GM12891 (cell line): ENCODE measurements around the gene EXOC4.

Source experiments
- POLR2A ChIP-seq: IDR thresholded peaks from 2 replicates; pipeline ENCODE4 v1.6.1; 2011; ENCODE audit warnings: low read depth, low read length, control low read depth
- POLR2AphosphoS5 ChIP-seq: IDR thresholded peaks from 2 replicates; pipeline ENCODE4 v1.6.1; 2011; ENCODE audit warnings: low read depth, low read length, control low read depth
- SPI1 ChIP-seq: IDR thresholded peaks from 2 replicates; pipeline ENCODE4 v1.6.1; 2011; ENCODE audit warnings: low read depth, low read length, control low read depth
- TAF1 ChIP-seq: IDR thresholded peaks from 2 replicates; pipeline ENCODE4 v1.6.1; 2011; ENCODE audit warnings: low read depth, low read length, control low read depth

DNA sequence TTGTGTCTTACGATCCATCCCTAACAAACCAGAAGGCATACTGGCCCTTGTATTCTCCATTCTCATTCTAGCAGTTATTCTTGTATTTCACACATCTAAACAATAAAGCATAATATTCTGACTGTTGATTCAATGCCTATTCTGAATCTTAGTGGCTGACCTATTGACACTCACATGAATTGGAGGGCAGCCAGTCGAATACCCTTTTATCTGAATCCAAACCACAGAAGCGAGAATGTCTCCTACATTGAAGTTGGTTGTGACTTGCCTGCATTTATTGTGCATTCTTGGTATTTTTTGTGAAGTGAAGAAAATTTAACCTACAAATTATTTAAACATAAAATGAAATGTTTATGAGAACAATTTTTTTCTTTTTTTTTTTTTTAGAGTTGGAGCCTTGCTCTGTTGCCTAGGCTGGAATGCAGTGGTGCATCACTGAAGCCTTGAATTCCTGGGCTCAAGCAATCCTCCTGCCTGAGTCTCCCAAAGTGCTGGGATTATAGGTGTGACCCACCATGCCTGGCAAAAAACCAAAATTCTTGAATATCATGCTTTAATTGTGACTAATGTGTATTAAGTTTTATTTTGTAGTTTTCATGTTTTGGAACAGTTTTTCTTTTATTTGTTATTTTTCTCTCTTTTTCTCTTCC is 22.7 kb downstream of the EXOC4 start:
- TF ChIP-seq TAF1, result no peak
- no peak for TF ChIP-seq SPI1
- TF ChIP-seq POLR2A, result no peak
- TF ChIP-seq POLR2AphosphoS5, result no peak
